DND-41 (cell line): ENCODE results near the gene ZNF14.

ENCODE experiments used
- ATAC-seq: fragments of 200-7000 bp; cut with Tn5 transposase; 3 replicates; pipeline ENCODE4 v1.9.1; 2021; ENCODE audit warnings: low read depth; ENCODE audit not compliant: insufficient read depth
- DNase-seq: peaks from one replicate; pipeline ENCODE4 v3.0.0-alpha.2; 2020
- H2AFZ ChIP-seq: 2 replicates; pipeline ENCODE4 v1.6.0; 2012; ENCODE audit warnings: low read depth, low read length
- H3K27ac ChIP-seq: 2 replicates; pipeline ENCODE4 v1.5.1; 2012; ENCODE audit warnings: low read length, inconsistent platforms
- H3K27me3 ChIP-seq: fragments of 200-600 bp; sonication (generic); 2 replicates; pipeline ENCODE4 v1.6.0; 2012; ENCODE audit warnings: low read length, mild to moderate bottlenecking, inconsistent platforms; ENCODE audit not compliant: insufficient read depth, poor library complexity
- H3K36me3 ChIP-seq: 2 replicates; pipeline ENCODE4 v1.5.1; 2012; ENCODE audit warnings: low read length, inconsistent platforms; ENCODE audit not compliant: insufficient read depth
- H3K4me1 ChIP-seq: 2 replicates; pipeline ENCODE4 v1.5.1; 2012; ENCODE audit warnings: mild to moderate bottlenecking, low read length; ENCODE audit not compliant: insufficient read depth
- H3K4me2 ChIP-seq: 2 replicates; pipeline ENCODE4 v1.6.0; 2012; ENCODE audit warnings: mild to moderate bottlenecking, moderate library complexity, low read length, inconsistent platforms; ENCODE audit not compliant: insufficient read depth
- H3K4me3 ChIP-seq, 2 experiments: fragments of 200-600 bp in 1 of 2; shearing (Covaris generic) in 1 of 2; 2 replicates each; pipeline ENCODE4 v1.5.1; 2012 to 2016; ENCODE audit warnings: inconsistent platforms in 2 of 2, low read length in 2 of 2, mild to moderate bottlenecking in 2 of 2, low read depth in 1 of 2, moderate library complexity in 1 of 2
- H3K79me2 ChIP-seq: 2 replicates; pipeline ENCODE4 v1.6.0; 2012; ENCODE audit warnings: low read length, inconsistent platforms; ENCODE audit not compliant: insufficient read depth
- H3K9ac ChIP-seq: 2 replicates; pipeline ENCODE4 v1.6.0; 2012; ENCODE audit warnings: low read depth, mild to moderate bottlenecking, inconsistent platforms, low read length, moderate library complexity
- H3K9me3 ChIP-seq: 2 replicates; pipeline ENCODE4 v1.5.1; 2012; ENCODE audit warnings: low read length, moderate library complexity, mild to moderate bottlenecking, inconsistent platforms; ENCODE audit not compliant: insufficient read depth, severe bottlenecking
- H4K20me1 ChIP-seq: 2 replicates; pipeline ENCODE4 v1.6.0; 2012; ENCODE audit warnings: low read length; ENCODE audit not compliant: insufficient read depth
- CTCF ChIP-seq: IDR thresholded peaks from 2 replicates; pipeline ENCODE4 v1.5.1; 2012; ENCODE audit warnings: borderline replicate concordance, low read length, moderate library complexity, mild to moderate bottlenecking; ENCODE audit not compliant: poor library complexity, severe bottlenecking; ENCODE audit errors: extremely low read depth
- EZH2 ChIP-seq: IDR thresholded peaks from 3 replicates; pipeline ENCODE4 v1.6.1; 2012; ENCODE audit warnings: borderline replicate concordance, low read depth, mild to moderate bottlenecking, moderate library complexity, low read length, inconsistent platforms; ENCODE audit not compliant: severe bottlenecking

ZNF14 gene

GRCh38 chr19:19748249-19748938 is 15.5 kb upstream of the ZNF14 start:
- TF ChIP-seq CTCF (no peak), EZH2 (no peak)
- Histone ChIP-seq H3K4me1 (no peaks in the 10 kb centered on the region), H3K27me3 (no peaks in the 10 kb centered on the region), H3K4me3 (no peak overlapping the region), H3K79me2 (no peaks in the 10 kb centered on the region), H3K36me3 (no peaks in the 10 kb centered on the region), H3K9ac (no peak overlapping the region), H2AFZ (no peak overlapping the region), H4K20me1 (no peaks in the 10 kb centered on the region), H3K9me3 (no peaks in the 10 kb centered on the region), H3K27ac (no peak overlapping the region), H3K4me2 (no peak overlapping the region)
- ATAC-seq = no peak
- DNase-seq = no peak

GRCh38 chr19:19747357-19748220 is 14.7 kb upstream of the ZNF14 start:
- Histone ChIP-seq H4K20me1 (no peaks in the 10 kb centered on the region), H3K9me3 (no peaks in the 10 kb centered on the region), H3K4me1 (no peaks in the 10 kb centered on the region), H3K9ac (no peak overlapping the region), H3K36me3 (no peaks in the 10 kb centered on the region), H3K4me3 (no peak overlapping the region), H3K4me2 (no peak overlapping the region), H3K79me2 (no peaks in the 10 kb centered on the region), H2AFZ (no peak overlapping the region), H3K27me3 (no peaks in the 10 kb centered on the region), H3K27ac (no peak overlapping the region)
- no peak for TF ChIP-seq CTCF
- no peak for TF ChIP-seq EZH2
- ATAC-seq = no peak
- DNase-seq = no peak

- DNase-seq (no peak), ATAC-seq (no peak)
- no peak overlapping the region for H3K27ac ChIP-seq
- no peaks in the 10 kb centered on the region for H3K4me1 ChIP-seq
- no peaks in the 10 kb centered on the region for H3K9me3 ChIP-seq
- TF ChIP-seq EZH2 (no peak), CTCF (peak; percentile 46)
- no peaks in the 10 kb centered on the region for H3K36me3 ChIP-seq
- H4K20me1 ChIP-seq = no peaks in the 10 kb centered on the region
- no peaks in the 10 kb centered on the region for H3K27me3 ChIP-seq
- no peak overlapping the region for H3K9ac ChIP-seq
- no peaks in the 10 kb centered on the region for H3K79me2 ChIP-seq
- H3K4me3 ChIP-seq = no peak overlapping the region
- no peak overlapping the region for H3K4me2 ChIP-seq
- H2AFZ ChIP-seq = no peak overlapping the region
These were observed 13.6 kb upstream of the ZNF14 start for GRCh38 chr19:19746286-19747213.
